GM12873 (cell line): ENCODE data around the gene DIAPH2.

Experiments
- CTCF ChIP-seq: IDR thresholded peaks from 2 replicates; pipeline ENCODE4 v1.5.1; 2012; ENCODE audit warnings: low read depth, mild to moderate bottlenecking, moderate library complexity, low read length, control low read depth; ENCODE audit not compliant: insufficient read depth; ENCODE audit errors: missing control alignments

DIAPH2 gene

DNA sequence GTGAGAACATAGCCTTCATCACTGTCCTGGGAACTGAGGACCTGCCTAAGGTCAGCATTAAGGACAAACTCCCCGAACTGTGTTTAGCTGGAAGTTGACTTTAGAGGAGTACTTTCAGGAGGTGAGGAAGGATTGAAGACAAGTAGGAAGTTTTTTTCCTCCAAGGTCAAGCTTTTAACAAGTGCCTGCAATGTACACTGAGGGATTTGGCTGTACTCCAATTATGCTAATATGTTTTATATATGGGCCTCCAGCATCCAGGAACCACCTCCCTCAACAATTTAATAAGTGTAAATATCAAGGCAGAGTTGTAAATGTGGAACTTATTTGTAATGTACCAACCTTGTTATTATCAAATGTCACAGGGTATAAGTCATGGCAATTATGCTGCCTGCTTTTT, 925.3 kb downstream of the DIAPH2 start:
- TF ChIP-seq CTCF: no peak

DNA sequence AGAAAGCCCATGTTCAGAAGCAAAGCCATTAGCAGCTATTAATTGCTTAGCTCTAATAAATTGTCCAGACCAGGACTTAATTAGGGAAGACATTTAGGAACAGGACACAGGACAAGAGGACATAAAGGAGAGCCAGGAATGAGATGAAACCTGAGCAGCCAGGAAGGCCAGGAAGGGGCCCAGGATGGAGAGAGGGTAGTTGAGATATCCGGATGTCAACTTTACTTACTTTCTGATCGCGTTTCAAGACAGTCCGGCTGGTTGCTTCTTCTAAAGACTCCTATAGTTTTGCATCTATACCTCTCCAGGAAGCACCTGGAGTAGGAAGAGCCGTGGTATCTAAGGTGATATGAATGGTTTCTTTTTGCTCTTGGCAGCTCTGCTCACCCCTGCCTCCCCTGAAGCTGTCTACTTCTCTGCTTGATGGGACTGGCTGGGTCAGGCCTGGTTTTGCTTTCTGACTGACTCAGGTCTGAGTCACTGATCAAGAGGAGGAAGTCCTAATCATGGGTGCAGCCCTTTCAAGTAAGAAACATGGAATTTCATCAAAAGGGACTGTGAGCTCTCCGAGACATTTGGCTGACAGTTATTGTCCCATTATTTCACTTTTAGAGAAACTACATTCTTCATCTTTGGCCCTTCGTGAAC, 932.4 kb downstream of the DIAPH2 start:
- no peak for TF ChIP-seq CTCF

GRCh38 chrX:97619499-97619898, 934.9 kb downstream of the DIAPH2 start:
- TF ChIP-seq CTCF: no peak

GRCh38 chrX:97622111-97622510, 937.5 kb downstream of the DIAPH2 start:
- no peak for TF ChIP-seq CTCF

DNA sequence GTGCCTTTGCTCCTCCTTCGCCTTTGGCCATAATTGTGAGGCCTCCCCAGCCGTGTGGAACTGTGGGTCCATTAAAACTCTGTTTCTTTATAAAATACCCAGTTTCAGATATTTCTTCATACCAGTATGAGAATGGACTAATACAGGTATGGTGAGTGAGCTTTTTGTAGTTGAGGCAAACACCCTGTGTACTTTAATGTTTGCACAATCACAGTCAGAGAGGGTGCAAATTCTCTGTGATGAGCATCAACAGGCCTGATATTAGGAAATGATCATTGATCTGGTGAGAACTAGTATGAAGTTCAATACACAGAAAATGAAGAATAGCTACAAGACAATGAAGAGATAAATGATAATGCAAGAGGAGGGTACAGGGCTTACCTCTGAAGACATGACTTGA, 943.7 kb downstream of the DIAPH2 start:
- TF ChIP-seq CTCF: no peak

- no peak for TF ChIP-seq CTCF
Measured at GRCh38 chrX:97628807-97629596, 944.4 kb downstream of the DIAPH2 start.

DNA sequence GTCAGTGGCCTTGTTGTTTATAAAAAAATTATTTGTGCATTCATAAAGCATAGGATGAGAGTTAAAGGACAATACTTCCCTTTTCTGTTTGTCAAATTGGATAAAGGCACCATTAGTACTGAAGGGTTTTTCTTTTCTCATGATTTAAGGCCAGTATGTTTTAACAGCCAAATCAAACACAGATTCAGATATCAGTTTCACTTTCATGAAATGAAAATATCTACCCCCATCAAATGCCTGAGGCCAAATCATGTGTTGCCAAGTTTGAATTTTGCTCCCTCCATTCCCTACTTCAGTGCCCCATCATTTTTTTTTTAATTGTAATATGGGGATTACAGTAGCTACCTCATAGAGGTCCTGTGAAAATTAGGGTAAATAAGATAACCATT, 944.9 kb downstream of the DIAPH2 start:
- no peak for TF ChIP-seq CTCF
